Fibroblast of villous mesenchyme (primary cell): ENCODE results near the gene METTL25. TPM values are rescaled to one million over a fixed set of nuclear protein-coding genes. Genes with fewer than 3 reads are reported as not detected.

Experiments
- DNase-seq: peaks from one replicate; pipeline ENCODE4 v3.0.0-alpha.2; 2010; ENCODE audit warnings: low read depth
- H3K4me3 ChIP-seq: 2 replicates; pipeline ENCODE4 v1.5.1; 2011; ENCODE audit warnings: low read depth, mild to moderate bottlenecking, low read length
- total RNA-seq: library from RNA; depleted of rRNA; stranded (reverse); fragments of >200 nt; gene quantifications from 2 replicates; pipeline ENCODE4 v1.2.3, GENCODE V29; 2012
- TF ChIP-seq, protein P1 (sequence below): IDR thresholded peaks from 2 replicates; pipeline ENCODE4 v1.5.1; 2012; ENCODE audit warnings: low read depth, mild to moderate bottlenecking, low read length; ENCODE audit not compliant: insufficient read depth

Gene METTL25
- total RNA-seq, 1 donor = 13.8 TPM

DNA sequence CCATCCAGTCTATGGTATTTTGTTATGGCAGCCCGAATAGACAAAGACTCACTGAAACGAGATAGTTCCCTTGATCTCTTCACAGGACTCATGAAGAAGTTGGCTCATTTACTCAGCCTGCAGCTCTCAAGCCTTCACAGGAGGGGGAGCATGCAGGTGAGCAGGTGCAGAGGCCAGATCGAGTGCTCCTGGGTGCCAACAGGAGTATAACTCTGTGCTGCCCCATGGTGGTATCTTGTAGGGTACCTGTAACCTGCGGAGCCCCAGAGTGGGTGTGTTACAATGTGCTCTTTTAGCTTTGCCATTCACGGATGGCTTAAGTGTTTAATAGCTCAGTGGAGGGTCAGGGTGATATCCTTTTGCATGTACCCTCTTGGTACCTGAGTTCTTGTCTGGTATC, 159.5 kb downstream of the METTL25 start:
- DNase-seq = no peak
- TF ChIP-seq, protein P1, sequence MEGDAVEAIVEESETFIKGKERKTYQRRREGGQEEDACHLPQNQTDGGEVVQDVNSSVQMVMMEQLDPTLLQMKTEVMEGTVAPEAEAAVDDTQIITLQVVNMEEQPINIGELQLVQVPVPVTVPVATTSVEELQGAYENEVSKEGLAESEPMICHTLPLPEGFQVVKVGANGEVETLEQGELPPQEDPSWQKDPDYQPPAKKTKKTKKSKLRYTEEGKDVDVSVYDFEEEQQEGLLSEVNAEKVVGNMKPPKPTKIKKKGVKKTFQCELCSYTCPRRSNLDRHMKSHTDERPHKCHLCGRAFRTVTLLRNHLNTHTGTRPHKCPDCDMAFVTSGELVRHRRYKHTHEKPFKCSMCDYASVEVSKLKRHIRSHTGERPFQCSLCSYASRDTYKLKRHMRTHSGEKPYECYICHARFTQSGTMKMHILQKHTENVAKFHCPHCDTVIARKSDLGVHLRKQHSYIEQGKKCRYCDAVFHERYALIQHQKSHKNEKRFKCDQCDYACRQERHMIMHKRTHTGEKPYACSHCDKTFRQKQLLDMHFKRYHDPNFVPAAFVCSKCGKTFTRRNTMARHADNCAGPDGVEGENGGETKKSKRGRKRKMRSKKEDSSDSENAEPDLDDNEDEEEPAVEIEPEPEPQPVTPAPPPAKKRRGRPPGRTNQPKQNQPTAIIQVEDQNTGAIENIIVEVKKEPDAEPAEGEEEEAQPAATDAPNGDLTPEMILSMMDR = no peak
- H3K4me3 ChIP-seq = no peak overlapping the region

DNA sequence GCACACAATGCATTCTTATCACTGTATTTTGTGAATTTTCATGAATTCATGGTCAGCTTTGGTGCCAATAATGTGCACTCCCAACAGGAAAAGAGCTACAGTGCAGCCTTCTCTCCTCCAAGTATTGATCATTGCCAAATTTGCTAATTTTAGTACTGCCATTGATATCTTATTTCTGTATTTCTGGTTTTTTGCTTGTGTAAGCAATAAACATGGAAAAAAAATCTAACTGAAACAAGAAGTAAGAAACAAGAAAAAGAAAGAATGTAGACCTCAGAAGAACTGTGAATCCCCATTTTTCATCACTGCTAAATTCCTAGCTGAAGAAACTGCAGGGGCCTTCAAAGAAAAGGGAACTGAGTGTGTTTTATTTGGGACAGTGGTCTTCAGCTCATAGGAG, 161.2 kb downstream of the METTL25 start:
- TF ChIP-seq, protein P1 = no peak
- no peak for DNase-seq
- H3K4me3 ChIP-seq = no peak overlapping the region

DNA sequence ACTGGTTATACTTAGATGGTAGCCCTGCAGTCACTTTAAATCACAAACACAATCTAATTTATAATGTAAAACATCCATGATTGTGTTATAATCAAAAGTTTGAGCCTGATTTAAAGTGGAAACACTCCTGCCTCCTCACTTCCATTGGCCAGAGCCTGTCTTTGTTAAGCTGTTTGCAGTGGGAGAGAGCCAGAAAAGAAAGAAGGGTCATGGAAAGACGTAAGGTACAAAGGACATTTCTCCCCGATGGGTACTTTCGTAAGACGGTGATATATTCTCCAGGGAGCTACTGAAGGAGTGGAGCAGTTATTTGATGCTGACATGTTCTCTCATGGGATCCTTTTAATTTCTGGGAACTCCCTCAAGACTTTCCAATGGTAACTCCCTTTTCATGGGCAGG, 164.0 kb downstream of the METTL25 start:
- no peak for DNase-seq
- H3K4me3 ChIP-seq = no peak overlapping the region
- TF ChIP-seq, protein P1 = no peak

DNA sequence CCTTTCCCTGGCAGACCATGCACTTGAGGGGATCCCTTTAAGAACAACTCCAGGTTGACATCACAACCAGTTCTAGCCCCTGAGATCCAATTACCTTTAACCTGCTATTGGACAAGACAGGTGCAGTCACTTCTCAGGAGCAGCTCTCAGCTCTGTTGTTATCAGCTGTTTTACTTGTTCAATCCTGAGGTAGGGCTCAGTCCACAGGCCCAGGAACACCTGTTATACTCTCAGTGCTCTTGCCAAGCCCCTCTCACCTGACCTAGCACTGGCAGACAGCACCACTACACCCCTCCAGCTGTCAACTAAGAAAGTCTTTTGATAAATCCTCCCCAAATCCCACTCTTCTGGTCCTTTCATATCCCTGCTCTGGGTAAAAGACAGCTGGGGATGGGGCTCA, 164.4 kb downstream of the METTL25 start:
- H3K4me3 ChIP-seq = no peak overlapping the region
- TF ChIP-seq, protein P1 = no peak
- DNase-seq = no peak

DNA sequence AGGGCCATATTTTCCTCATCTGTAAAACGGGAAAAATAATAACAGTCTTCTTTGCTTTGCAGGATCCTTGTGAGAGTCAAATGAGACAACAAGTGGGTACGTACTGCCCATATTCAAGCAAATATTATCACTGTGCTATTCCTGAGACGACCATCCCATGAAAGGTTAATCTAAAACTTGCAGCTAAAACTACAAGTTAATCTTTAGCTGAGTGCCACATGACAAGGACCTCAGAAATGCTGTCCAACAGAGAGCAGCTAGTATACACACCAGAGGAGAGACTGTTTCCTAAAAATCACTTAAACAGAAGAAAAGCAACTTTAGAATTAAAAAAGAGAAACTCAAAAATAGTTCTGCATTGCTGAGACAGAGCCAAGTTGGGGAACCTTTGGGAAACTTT, 165.7 kb downstream of the METTL25 start:
- no peak for DNase-seq
- TF ChIP-seq, protein P1 = no peak
- H3K4me3 ChIP-seq = no peak overlapping the region

DNA sequence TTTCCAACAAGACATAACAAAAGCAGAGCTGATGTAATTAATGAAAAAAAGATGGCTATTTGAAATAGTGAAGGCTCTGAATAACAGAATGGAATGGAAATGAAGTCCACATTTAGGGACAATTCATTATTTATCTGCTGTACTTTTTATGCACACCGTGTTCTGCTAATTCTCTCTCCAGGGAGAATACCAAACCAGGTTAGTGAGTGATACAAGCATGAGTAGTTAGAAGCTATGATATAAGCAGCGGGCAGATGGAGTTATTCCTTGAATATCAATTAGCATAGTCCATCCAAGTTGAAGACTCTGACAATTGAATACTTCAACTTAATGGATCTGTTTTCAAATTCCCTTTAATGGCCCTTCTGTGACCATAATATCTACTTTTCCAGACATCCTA, 166.3 kb downstream of the METTL25 start:
- TF ChIP-seq, protein P1 = no peak
- DNase-seq = no peak
- no peak overlapping the region for H3K4me3 ChIP-seq

DNA sequence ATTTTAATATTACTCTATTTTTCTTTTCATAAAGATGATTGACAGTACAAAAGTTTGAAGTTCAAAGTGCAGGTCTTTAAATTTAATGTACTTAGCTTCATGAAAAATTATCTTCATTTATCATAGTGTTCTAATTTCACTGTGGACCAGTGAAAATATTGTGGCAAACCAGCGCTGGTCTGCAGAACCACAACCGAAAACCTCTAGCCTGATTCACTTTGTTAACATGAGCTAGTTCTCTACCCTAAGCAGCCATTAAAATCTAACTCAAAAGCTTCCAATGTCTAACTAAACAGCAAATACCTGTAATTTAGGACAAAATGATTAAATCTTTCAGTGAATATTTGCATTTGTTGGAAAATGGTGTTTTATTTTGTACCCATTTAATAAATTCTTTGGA, 167.3 kb downstream of the METTL25 start:
- no peak for DNase-seq
- no peak overlapping the region for H3K4me3 ChIP-seq
- TF ChIP-seq, protein P1 = no peak
